Muscle of leg (tissue), 11 donors: ENCODE results near the gene NFASC. TPM values are rescaled to one million over a fixed set of nuclear protein-coding genes. Genes with fewer than 3 reads are reported as not detected.
A peak's percentile ranks its signal among the peaks of the same experiment; 100 is the strongest.

Source experiments
- DNase-seq: peaks from one replicate; pipeline ENCODE4 v3.0.0; 2013
- H3K27ac ChIP-seq: one replicate; pipeline ENCODE4 v1.5.1; 2013; ENCODE audit warnings: mild to moderate bottlenecking, low read length, control low read depth
- H3K27me3 ChIP-seq: one replicate; pipeline ENCODE4 v1.6.1; 2013; ENCODE audit warnings: low read length; ENCODE audit not compliant: control insufficient read depth, insufficient read depth
- H3K36me3 ChIP-seq: one replicate; pipeline ENCODE4 v1.6.1; 2013; ENCODE audit warnings: low read length; ENCODE audit not compliant: control insufficient read depth, insufficient read depth
- H3K4me1 ChIP-seq: one replicate; pipeline ENCODE4 v1.6.1; 2013; ENCODE audit warnings: low read length; ENCODE audit not compliant: control insufficient read depth, insufficient read depth
- H3K4me3 ChIP-seq: one replicate; pipeline ENCODE4 v1.5.1; 2013; ENCODE audit warnings: low read length, control low read depth
- H3K9me3 ChIP-seq: replicated peaks from 2 replicates; pipeline ENCODE4 v1.6.1; 2013; ENCODE audit warnings: low read depth, low read length; ENCODE audit not compliant: control insufficient read depth
- WGBS: methylation state at CpG from one replicate; pipeline ENCODE4 v1.1.5; 2013; ENCODE audit warnings: missing lambda C conversion rate; ENCODE audit not compliant: insufficient coverage; 5-methylcytosine and 5-hydroxymethylcytosine counted together
- polyA plus RNA-seq, 8 donors: library from polyadenylated mRNA; unstranded; fragments of 120-200 nt; gene quantifications; one replicate each; pipeline versions ENCODE4 v1.2.1 to v1.2.3, GENCODE V29; 2013; ENCODE audit warnings: inconsistent platforms in 1 of 8, low replicate concordance in 1 of 8; ENCODE audit not compliant: insufficient read length in 8 of 8, insufficient read depth in 1 of 8
- total RNA-seq: library from RNA; stranded (reverse); fragments of 120-200 nt; gene quantifications from one replicate; pipeline ENCODE4 v1.2.4, GENCODE V29; 2013

The NFASC gene
- total and polyA plus RNA-seq, 9 donors: 0.81 to 1.8 (median 1.1) TPM

GRCh38 chr1:205041001-205041715 lies 170.5 kb downstream of the NFASC start:
- peaks cover 53% of the 10 kb centered on the region for H3K27me3 ChIP-seq
- whole genome bisulfite sequencing: 11% methylated on average over 4 of the region's 4 CpGs

GRCh38 chr1:205041998-205042910 lies 171.6 kb downstream of the NFASC start:
- 72% methylated on average over 10 of the region's 16 CpGs for WGBS
- Histone ChIP-seq H3K27me3 (peaks cover 64% of the 10 kb centered on the region), H3K4me1 (peaks cover 13% of the 10 kb centered on the region), H3K36me3 (no peaks in the 10 kb centered on the region), H3K27ac (no peak overlapping the region), H3K9me3 (no peaks in the 10 kb centered on the region), H3K4me3 (no peak overlapping the region)
- DNase-seq: no peak

More at GRCh38 chr1:205041001-205041715, 170.5 kb downstream of the NFASC start:
- no peak for DNase-seq
- H3K9me3 ChIP-seq: no peaks in the 10 kb centered on the region
- H3K27ac ChIP-seq: no peak overlapping the region
- H3K4me3 ChIP-seq: no peak overlapping the region
- no peaks in the 10 kb centered on the region for H3K36me3 ChIP-seq
- peaks cover 13% of the 10 kb centered on the region for H3K4me1 ChIP-seq

- no peak within 1 kb of the TSS for H3K4me3 ChIP-seq
- peak; percentile 50 for DNase-seq
- H3K9me3 ChIP-seq: no peaks in the 10 kb centered on the region
- WGBS: 6% methylated on average over 38 of the region's 53 CpGs
- H3K4me1 ChIP-seq: peaks cover 13% of the 10 kb centered on the region
- no peaks in the 10 kb centered on the region for H3K36me3 ChIP-seq
- peaks cover 71% of the 10 kb centered on the region for H3K27me3 ChIP-seq
- no peak within 1 kb of the TSS for H3K27ac ChIP-seq
Observed at GRCh38 chr1:205042911-205043806, 172.5 kb downstream of the NFASC start, which contains the start of gene CNTN2. Gene CNTN2 (plus strand): TSS chr1:205043212. CDS start chr1:205053186, 9,974 bp downstream.

- WGBS: 20% methylated on average over 1 of the region's 4 CpGs
- Histone ChIP-seq H3K27ac (no peak overlapping the region), H3K36me3 (no peaks in the 10 kb centered on the region), H3K4me1 (peaks cover 13% of the 10 kb centered on the region), H3K4me3 (no peak overlapping the region), H3K9me3 (no peaks in the 10 kb centered on the region), H3K27me3 (peaks cover 71% of the 10 kb centered on the region)
- no peak for DNase-seq
Observed at GRCh38 chr1:205043866-205044265, 173.2 kb downstream of the NFASC start.

GRCh38 chr1:205044741-205045140 lies 174.1 kb downstream of the NFASC start:
- Histone ChIP-seq H3K27me3 (peaks cover 74% of the 10 kb centered on the region), H3K9me3 (no peaks in the 10 kb centered on the region), H3K36me3 (no peaks in the 10 kb centered on the region), H3K4me3 (no peak overlapping the region), H3K27ac (no peak overlapping the region), H3K4me1 (peaks cover 13% of the 10 kb centered on the region)
- WGBS: 17% methylated on average over 4 of the region's 5 CpGs
- DNase-seq: no peak

GRCh38 chr1:205045146-205045545 lies 174.5 kb downstream of the NFASC start:
- Histone ChIP-seq H3K27me3 (peaks cover 72% of the 10 kb centered on the region), H3K27ac (no peak overlapping the region), H3K36me3 (no peaks in the 10 kb centered on the region), H3K4me1 (peaks cover 13% of the 10 kb centered on the region), H3K9me3 (no peaks in the 10 kb centered on the region), H3K4me3 (no peak overlapping the region)
- no peak for DNase-seq
- WGBS: 33% methylated on average over 8 of the region's 11 CpGs

GRCh38 chr1:205046870-205047269 lies 176.2 kb downstream of the NFASC start:
- Histone ChIP-seq H3K27ac (no peak overlapping the region), H3K9me3 (no peaks in the 10 kb centered on the region), H3K4me1 (peaks cover 6% of the 10 kb centered on the region), H3K27me3 (peaks cover 64% of the 10 kb centered on the region), H3K36me3 (no peaks in the 10 kb centered on the region), H3K4me3 (no peak overlapping the region)
- WGBS: 23% methylated on average over 4 of the region's 4 CpGs
- no peak for DNase-seq

GRCh38 chr1:205047764-205048231 lies 177.1 kb downstream of the NFASC start:
- H3K4me1 ChIP-seq: peaks cover 6% of the 10 kb centered on the region
- H3K36me3 ChIP-seq: no peaks in the 10 kb centered on the region
- DNase-seq: no peak
- H3K27me3 ChIP-seq: peaks cover 65% of the 10 kb centered on the region
- no peaks in the 10 kb centered on the region for H3K9me3 ChIP-seq
- H3K27ac ChIP-seq: no peak overlapping the region
- H3K4me3 ChIP-seq: no peak overlapping the region
- WGBS: no CpG with 5 or more reads among the region's 5 CpGs

- no peak for DNase-seq
- H3K27me3 ChIP-seq: peaks cover 62% of the 10 kb centered on the region
- 87% methylated on average over 6 of the region's 9 CpGs for WGBS
Observed at GRCh38 chr1:205048382-205048781, 177.7 kb downstream of the NFASC start.

More at GRCh38 chr1:205048382-205048781, 177.7 kb downstream of the NFASC start:
- no peaks in the 10 kb centered on the region for H3K36me3 ChIP-seq
- H3K4me1 ChIP-seq: peaks cover 4% of the 10 kb centered on the region
- no peak overlapping the region for H3K27ac ChIP-seq
- H3K9me3 ChIP-seq: no peaks in the 10 kb centered on the region
- H3K4me3 ChIP-seq: no peak overlapping the region
